ENCODE results near the gene TSEN15.

- no peak for TF ChIP-seq CTCF (IDR thresholded peaks at IDR 0.05; ENCODE audit: low read depth, low read length, poor library complexity, severe bottlenecking)
- TF ChIP-seq EZH2phosphoT487 (IDR thresholded peaks at IDR 0.05; ENCODE audit: borderline replicate concordance, low read length) = no peak
These were observed 49.6 kb downstream of the TSEN15 start for GRCh38 chr1:184101141-184101540.
